A549 (cell line): ENCODE measurements around the gene SLC51A. TPM values are rescaled to one million over a fixed set of nuclear protein-coding genes. Genes with fewer than 3 reads are reported as not detected.

ENCODE experiments used
- ATAC-seq, 2 experiments: fragments of 200-7000 bp in 1 of 2; fragments of >200 bp in 1 of 2; cut with Nextera tagmentation in 1 of 2; cut with Tn5 transposase in 1 of 2; 3 replicates each; pipeline versions ENCODE4 v1.8.0 to v1.9.1; 2018 to 2020; ENCODE audit warnings: mild to moderate bottlenecking in 1 of 2, moderate library complexity in 1 of 2
- CTCF ChIA-PET: fragments of 300-600 bp; sonication (Branson Sonifier 250); formaldehyde crosslinking; extraction: SDS; loops from one replicate; lab custom pipeline; 2021; ENCODE audit warnings: antibody characterized with exemption, inconsistent platforms; lab: Yijun Ruan, JAX
- POLR2A ChIA-PET: fragments of 350-600 bp; formaldehyde crosslinking; extraction: SDS; loops from one replicate; lab custom pipeline; 2021; ENCODE audit warnings: antibody characterized with exemption, inconsistent platforms; lab: Yijun Ruan, JAX
- DNase-seq, 2 experiments: peaks; one replicate each; pipeline versions ENCODE4 v3.0.0 to v3.0.0-alpha.2; 2011 to 2016; ENCODE audit warnings: low read depth in 1 of 2, low spot score in 1 of 2
- FAIRE-seq: peaks from 2 replicates; lab custom pipeline; 2011; peaks lifted over from hg19 to GRCh38; lab: Jason Lieb, UNC
- H3K27ac ChIP-seq, 2 experiments: fragments of >200 bp; sonication (Bioruptor Twin); formaldehyde crosslinking; 3 replicates each; pipeline ENCODE4 v1.5.1; 2016 to 2017
- H3K4me1 ChIP-seq: fragments of >200 bp; sonication (Bioruptor Twin); formaldehyde crosslinking; 3 replicates; pipeline ENCODE4 v1.6.1; 2016
- H3K4me2 ChIP-seq: fragments of >200 bp; sonication (Bioruptor Twin); formaldehyde crosslinking; 3 replicates; pipeline ENCODE4 v1.6.1; 2016
- H3K4me3 ChIP-seq: fragments of >200 bp; sonication (Bioruptor Twin); formaldehyde crosslinking; 3 replicates; pipeline ENCODE4 v1.5.1; 2016
- H3K9me3 ChIP-seq: fragments of >200 bp; sonication (Bioruptor Twin); formaldehyde crosslinking; 3 replicates; pipeline ENCODE4 v1.6.1; 2016
- BHLHE40 ChIP-seq: IDR thresholded peaks from 2 replicates; pipeline ENCODE4 v1.6.1; 2012; ENCODE audit warnings: low read depth, low read length, inconsistent platforms
- CEBPB ChIP-seq, 2 experiments: fragments of >200 bp in 1 of 2; sonication (Bioruptor Twin) in 1 of 2; formaldehyde crosslinking in 1 of 2; IDR thresholded peaks; 2 replicates each; pipeline ENCODE4 v1.6.1; 2012 to 2016
- CHD2 ChIP-seq: fragments of 150-350 bp; IDR thresholded peaks from 2 replicates; pipeline ENCODE4 v1.6.1; 2014; ENCODE audit warnings: low read length; ENCODE audit not compliant: partially characterized antibody
- CHD4 ChIP-seq: fragments of 200-600 bp; sonication (generic); IDR thresholded peaks from 2 replicates; pipeline ENCODE4 v1.6.1; 2016; ENCODE audit warnings: antibody characterized with exemption, mild to moderate bottlenecking, borderline replicate concordance
- E2F6 ChIP-seq: IDR thresholded peaks from 2 replicates; pipeline ENCODE4 v1.6.1; 2012; ENCODE audit warnings: low read depth, borderline replicate concordance
- EHMT2 ChIP-seq: fragments of 200-600 bp; sonication (generic); IDR thresholded peaks from 2 replicates; pipeline ENCODE4 v1.6.1; 2016; ENCODE audit warnings: antibody characterized with exemption, low read depth, mild to moderate bottlenecking, moderate library complexity
- ESRRA ChIP-seq: fragments of 150-350 bp; IDR thresholded peaks from 2 replicates; pipeline ENCODE4 v1.6.1; 2014; ENCODE audit warnings: mild to moderate bottlenecking, low read length, borderline replicate concordance
- GATA3 ChIP-seq: IDR thresholded peaks from 2 replicates; pipeline ENCODE4 v1.6.1; 2012; ENCODE audit warnings: borderline replicate concordance
- HEYL ChIP-seq: fragments of 250-450 bp; sonication (Bioruptor Pico); IDR thresholded peaks from 2 replicates; pipeline ENCODE4 v1.8.0; 2021; ENCODE audit warnings: mild to moderate bottlenecking, moderate library complexity
- HOXA7 ChIP-seq: fragments of 250-450 bp; sonication (Bioruptor Pico); IDR thresholded peaks from 2 replicates; pipeline ENCODE4 v1.5.0; 2020; ENCODE audit warnings: mild to moderate bottlenecking, moderate library complexity
- HOXB13 ChIP-seq: fragments of 250-450 bp; sonication (Bioruptor Pico); IDR thresholded peaks from 2 replicates; pipeline ENCODE4 v1.5.0; 2020; ENCODE audit warnings: low read depth, mild to moderate bottlenecking, moderate library complexity
- KDM5A ChIP-seq: fragments of 200-600 bp; sonication (generic); IDR thresholded peaks from 2 replicates; pipeline ENCODE4 v1.6.1; 2016; ENCODE audit warnings: antibody characterized with exemption, mild to moderate bottlenecking
- NFE2L2 ChIP-seq: fragments of 150-350 bp; conservative IDR thresholded peaks from 2 replicates; pipeline ENCODE4 v1.6.1; 2014; ENCODE audit warnings: low read length
- PBX3 ChIP-seq: IDR thresholded peaks from 2 replicates; pipeline ENCODE4 v1.6.1; 2012
- PHF8 ChIP-seq: fragments of 200-600 bp; sonication (generic); IDR thresholded peaks from 2 replicates; pipeline ENCODE4 v1.6.1; 2016; ENCODE audit warnings: low read depth, mild to moderate bottlenecking, antibody characterized with exemption, moderate library complexity, borderline replicate concordance
- POLR2A ChIP-seq: IDR thresholded peaks from 2 replicates; pipeline ENCODE4 v1.6.1; 2012; ENCODE audit warnings: mild to moderate bottlenecking, low read length
- POLR2AphosphoS2 ChIP-seq: conservative IDR thresholded peaks from 2 replicates; pipeline ENCODE4 v1.6.1; 2012; ENCODE audit warnings: low read length, improper control_type of control experiment, inconsistent platforms
- RAD21 ChIP-seq, 2 experiments: fragments of >200 bp in 1 of 2; sonication (Bioruptor Twin) in 1 of 2; formaldehyde crosslinking in 1 of 2; IDR thresholded peaks in 1 of 2; conservative IDR thresholded peaks in 1 of 2; 2 replicates in 1 of 2; 3 replicates in 1 of 2; pipeline ENCODE4 v1.6.1; 2012 to 2018; ENCODE audit warnings: inconsistent platforms in 1 of 2
- RARB ChIP-seq: fragments of 250-450 bp; sonication (Bioruptor Pico); IDR thresholded peaks from 2 replicates; pipeline ENCODE4 v1.8.0; 2021; ENCODE audit warnings: mild to moderate bottlenecking, moderate library complexity
- REST ChIP-seq: fragments of 200-600 bp; sonication (generic); IDR thresholded peaks from 2 replicates; pipeline ENCODE4 v1.6.1; 2016; ENCODE audit warnings: antibody characterized with exemption, mild to moderate bottlenecking, moderate library complexity
- RFX5 ChIP-seq: fragments of 450-650 bp; IDR thresholded peaks from 2 replicates; pipeline ENCODE4 v1.7.1; 2014; ENCODE audit warnings: antibody characterized with exemption, mild to moderate bottlenecking, moderate library complexity
- RNF2 ChIP-seq: fragments of 200-600 bp; sonication (generic); IDR thresholded peaks from 2 replicates; pipeline ENCODE4 v1.6.1; 2016; ENCODE audit warnings: low read depth, mild to moderate bottlenecking, antibody characterized with exemption, moderate library complexity, borderline replicate concordance
- SMC3 ChIP-seq: fragments of >200 bp; sonication (Bioruptor Twin); formaldehyde crosslinking; IDR thresholded peaks from 3 replicates; pipeline ENCODE4 v1.6.1; 2018; ENCODE audit warnings: inconsistent platforms
- SREBF2 ChIP-seq: fragments of 450-650 bp; IDR thresholded peaks from 2 replicates; pipeline ENCODE4 v1.6.1; 2014; ENCODE audit warnings: mild to moderate bottlenecking, moderate library complexity
- ZNF302 ChIP-seq: fragments of 250-450 bp; sonication (Bioruptor Pico); IDR thresholded peaks from 2 replicates; pipeline ENCODE4 v1.9.0; 2021; ENCODE audit warnings: inconsistent platforms, mild to moderate bottlenecking, moderate library complexity
- WGBS: methylation state at CpG from one replicate; pipeline ENCODE4 v1.1.6; 2017; ENCODE audit errors: missing lambda C conversion rate; 5-methylcytosine and 5-hydroxymethylcytosine counted together
- polyA plus RNA-seq, 4 experiments: library from polyadenylated mRNA; depleted of rRNA in 3 of 4; stranded (reverse); fragments of >200 nt; fragmentation: RNase III in 1 of 4; extraction: RNeasy Plus Mini Kit Qiagen cat#74134 plus additional on column Dnase treatment in 1 of 4; gene quantifications; 2 replicates in 3 of 4; 3 replicates in 1 of 4; pipeline ENCODE4 v1.2.3, GENCODE V29; 2011 to 2017

Gene SLC51A
- polyA plus RNA-seq, 2 of the 4 experiments (the other 2 are of a cell fraction): not detected

- Histone ChIP-seq H3K4me2 (no peak overlapping the region), H3K27ac (no peak overlapping the region), H3K4me1 (peaks cover 10% of the 10 kb centered on the region), H3K4me3 (no peak overlapping the region), H3K9me3 (no peaks in the 10 kb centered on the region)
- TF ChIP-seq GATA3 (no peak), E2F6 (no peak), KDM5A (no peak), ZNF302 (CRISPR knock-in tag) (no peak), EHMT2 (no peak), RNF2 (no peak), CHD2 (no peak), SREBF2 (no peak), CEBPB (IDR thresholded peaks at IDR 0.05) (no peak), REST (no peak), POLR2A (no peak), ESRRA (no peak), HOXB13 (CRISPR knock-in tag) (no peak), HOXA7 (CRISPR knock-in tag) (no peak), CHD4 (no peak)
- DNase-seq: no peak
- FAIRE-seq: no peak
- POLR2A ChIA-PET: no interaction called here
- ATAC-seq: no peak
- CTCF ChIA-PET: interaction anchor here (1.0 to 1.2 kb wide), 3 partner anchors 8 to 255 kb away, joined by 3 to 4 read pairs (median 3); no protein-coding TSS in a partner anchor
- WGBS: 80% methylated on average over 1 of the region's 12 CpGs
These were observed 57.3 kb downstream of the SLC51A start for GRCh38 chr3:196273655-196274054.

GRCh38 chr3:196274585-196274984 is 58.3 kb downstream of the SLC51A start:
- H3K4me1 ChIP-seq: peaks cover 12% of the 10 kb centered on the region
- WGBS: 85% methylated on average over 5 of the region's 5 CpGs
- DNase-seq (no peak), ATAC-seq (no peak), FAIRE-seq (no peak)
- POLR2A ChIA-PET: no interaction called here
- H3K4me2 ChIP-seq: no peak overlapping the region
- TF ChIP-seq SMC3 (no peak), BHLHE40 (no peak), NFE2L2 (no peak), POLR2AphosphoS2 (no peak), PHF8 (no peak), RFX5 (no peak), RAD21 (conservative IDR thresholded peaks at IDR 0.05 in 1 of 2, IDR thresholded peaks at IDR 0.05 in 1 of 2) (no peak), PBX3 (no peak), HEYL (CRISPR knock-in tag) (no peak), RARB (no peak)
- no peaks in the 10 kb centered on the region for H3K9me3 ChIP-seq
- H3K4me3 ChIP-seq: no peak overlapping the region
- no peak overlapping the region for H3K27ac ChIP-seq
- CTCF ChIA-PET: no interaction called here
